GM12872 (cell line): ENCODE measurements around the gene HOGA1.
A peak's percentile ranks its signal among the peaks of the same experiment; 100 is the strongest.

ENCODE experiments used
- TF ChIP-seq, protein P1 (sequence below): IDR thresholded peaks from 3 replicates; pipeline ENCODE4 v1.5.1; 2011; ENCODE audit warnings: low read depth, mild to moderate bottlenecking, low read length, moderate library complexity; ENCODE audit not compliant: insufficient read depth

HOGA1 gene

GRCh38 chr10:97570146-97570788 is 13.9 kb upstream of the HOGA1 start:
- TF ChIP-seq, protein P1, sequence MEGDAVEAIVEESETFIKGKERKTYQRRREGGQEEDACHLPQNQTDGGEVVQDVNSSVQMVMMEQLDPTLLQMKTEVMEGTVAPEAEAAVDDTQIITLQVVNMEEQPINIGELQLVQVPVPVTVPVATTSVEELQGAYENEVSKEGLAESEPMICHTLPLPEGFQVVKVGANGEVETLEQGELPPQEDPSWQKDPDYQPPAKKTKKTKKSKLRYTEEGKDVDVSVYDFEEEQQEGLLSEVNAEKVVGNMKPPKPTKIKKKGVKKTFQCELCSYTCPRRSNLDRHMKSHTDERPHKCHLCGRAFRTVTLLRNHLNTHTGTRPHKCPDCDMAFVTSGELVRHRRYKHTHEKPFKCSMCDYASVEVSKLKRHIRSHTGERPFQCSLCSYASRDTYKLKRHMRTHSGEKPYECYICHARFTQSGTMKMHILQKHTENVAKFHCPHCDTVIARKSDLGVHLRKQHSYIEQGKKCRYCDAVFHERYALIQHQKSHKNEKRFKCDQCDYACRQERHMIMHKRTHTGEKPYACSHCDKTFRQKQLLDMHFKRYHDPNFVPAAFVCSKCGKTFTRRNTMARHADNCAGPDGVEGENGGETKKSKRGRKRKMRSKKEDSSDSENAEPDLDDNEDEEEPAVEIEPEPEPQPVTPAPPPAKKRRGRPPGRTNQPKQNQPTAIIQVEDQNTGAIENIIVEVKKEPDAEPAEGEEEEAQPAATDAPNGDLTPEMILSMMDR: no peak

- TF ChIP-seq, protein P1: no peak
These were observed 13.3 kb upstream of the HOGA1 start for GRCh38 chr10:97570789-97571471.

GRCh38 chr10:97571622-97572021 is 12.6 kb upstream of the HOGA1 start:
- TF ChIP-seq, protein P1: no peak

- TF ChIP-seq, protein P1: peak; percentile 97
These were observed 11.8 kb upstream of the HOGA1 start, which contains the start of gene ANKRD2 for GRCh38 chr10:97572214-97572989. ANKRD2 (plus strand) TSS chr10:97572779; CDS start chr10:97572789, 10 bp downstream.

- TF ChIP-seq, protein P1: no peak
These were observed 11.2 kb upstream of the HOGA1 start for GRCh38 chr10:97573021-97573420.

- TF ChIP-seq, protein P1: no peak
These were observed 10.5 kb upstream of the HOGA1 start for GRCh38 chr10:97573672-97574071.

DNA sequence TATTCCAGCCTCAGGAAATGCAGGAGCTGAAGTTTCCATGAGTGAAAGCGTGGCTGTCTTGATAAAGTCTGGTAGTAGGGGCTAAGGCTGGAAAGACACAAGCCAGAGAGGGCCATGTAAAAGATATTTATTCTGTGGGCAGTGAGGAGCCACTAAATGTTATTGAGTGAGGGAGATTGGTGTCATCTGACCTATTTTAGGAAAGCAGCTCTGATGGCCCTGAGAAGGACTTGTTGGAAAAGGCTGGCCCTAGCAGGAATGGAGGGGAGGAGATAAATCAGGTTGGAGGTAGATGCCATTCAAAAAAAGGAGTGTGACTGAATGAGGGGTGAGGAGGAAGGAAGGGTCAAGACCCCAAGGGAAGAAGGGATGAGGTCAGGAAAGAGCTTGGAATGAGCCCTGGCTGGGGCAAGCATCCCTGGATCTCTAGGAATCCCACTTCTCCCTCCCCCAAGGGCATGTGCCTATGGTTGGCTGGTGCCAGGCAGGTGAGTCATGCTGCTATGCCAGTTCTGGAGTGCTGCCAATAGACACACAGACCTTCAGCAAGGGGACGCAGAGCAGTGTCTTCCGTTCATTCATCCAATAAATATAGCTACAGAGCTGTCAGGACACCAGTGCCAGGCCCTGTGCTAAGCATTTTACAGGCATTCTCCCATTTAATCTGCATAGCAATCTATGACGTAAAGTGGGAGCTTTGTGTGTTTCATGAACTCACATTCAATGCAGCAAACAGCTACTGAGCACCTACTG is 9.6 kb upstream of the HOGA1 start:
- TF ChIP-seq, protein P1: no peak
